ENCODE measurements around the gene LTO1. TPM values are rescaled to one million over a fixed set of nuclear protein-coding genes. Genes with fewer than 3 reads are reported as not detected.

Gene LTO1
- total RNA-seq, 1 donor from 2014 or later: 20.0 TPM

DNA sequence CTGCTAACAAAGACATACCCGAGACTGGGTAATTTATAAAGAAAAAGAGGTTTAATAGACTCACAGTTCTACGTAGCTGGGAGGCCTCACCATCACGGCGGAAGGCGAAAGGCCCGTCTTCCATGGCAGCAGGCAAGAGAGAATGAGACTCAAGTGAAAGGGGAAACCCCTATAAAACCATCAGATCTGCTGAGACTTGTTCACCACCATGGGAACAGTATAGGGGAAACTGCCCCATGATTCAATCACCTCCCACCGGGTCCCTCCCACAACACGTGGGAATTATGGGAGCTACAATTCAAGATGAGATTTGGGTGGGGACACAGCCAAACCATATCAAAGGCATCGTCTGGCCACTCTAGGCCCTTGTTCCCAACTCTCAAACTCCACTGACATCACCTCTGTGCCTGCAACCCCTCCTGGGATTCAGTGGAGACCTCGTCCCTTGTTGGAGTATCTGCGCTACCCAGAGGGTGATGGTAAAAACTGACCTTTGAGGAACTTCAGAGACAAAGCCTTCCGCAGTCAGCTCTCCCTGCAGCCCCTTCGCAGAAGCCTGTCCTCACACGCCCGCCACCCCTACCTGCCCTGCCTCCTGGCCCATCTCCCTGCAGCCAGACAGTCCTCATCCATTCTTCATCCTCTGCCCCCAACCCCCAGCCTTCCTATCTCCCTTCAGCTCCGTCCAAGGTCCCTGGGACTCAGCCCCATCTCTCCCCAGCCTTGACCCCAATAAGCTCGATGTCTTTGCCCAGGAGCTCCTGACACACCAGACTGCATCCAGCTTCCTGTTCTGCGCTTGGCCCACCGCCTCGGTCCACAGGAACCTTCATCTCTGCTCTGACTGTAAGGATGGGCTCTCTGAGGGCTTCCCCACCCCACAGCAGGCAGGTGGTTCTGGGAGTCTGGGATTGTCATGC, 18.4 kb downstream of the LTO1 start:
- no peaks in the 10 kb centered on the region for H3K79me2 ChIP-seq (ENCODE audit: insufficient read depth, low read length)
- H2AFZ ChIP-seq (ENCODE audit: low read depth, low read length): no peak overlapping the region
- no peak overlapping the region for H3K27ac ChIP-seq (ENCODE audit: low read depth, low read length)
- Mint-ChIP-seq H3K4me3 (ENCODE audit: unreplicated experiment) (no peak overlapping the region), H3K9me3 (ENCODE audit: unreplicated experiment) (no peaks in the 10 kb centered on the region), H3K27ac (ENCODE audit: unreplicated experiment) (no peak overlapping the region), H3K27me3 (ENCODE audit: low read depth, unreplicated experiment) (peaks cover 4% of the 10 kb centered on the region), H3K4me1 (ENCODE audit: low read depth, unreplicated experiment) (peaks cover 7% of the 10 kb centered on the region), H3K36me3 (ENCODE audit: low read depth, unreplicated experiment) (peaks cover 14% of the 10 kb centered on the region)
- no peak overlapping the region for H3K4me3 ChIP-seq (ENCODE audit: insufficient read depth, low read depth, low read length)
- H3K4me2 ChIP-seq (ENCODE audit: low read length): no peak overlapping the region
- TF ChIP-seq, protein P1, sequence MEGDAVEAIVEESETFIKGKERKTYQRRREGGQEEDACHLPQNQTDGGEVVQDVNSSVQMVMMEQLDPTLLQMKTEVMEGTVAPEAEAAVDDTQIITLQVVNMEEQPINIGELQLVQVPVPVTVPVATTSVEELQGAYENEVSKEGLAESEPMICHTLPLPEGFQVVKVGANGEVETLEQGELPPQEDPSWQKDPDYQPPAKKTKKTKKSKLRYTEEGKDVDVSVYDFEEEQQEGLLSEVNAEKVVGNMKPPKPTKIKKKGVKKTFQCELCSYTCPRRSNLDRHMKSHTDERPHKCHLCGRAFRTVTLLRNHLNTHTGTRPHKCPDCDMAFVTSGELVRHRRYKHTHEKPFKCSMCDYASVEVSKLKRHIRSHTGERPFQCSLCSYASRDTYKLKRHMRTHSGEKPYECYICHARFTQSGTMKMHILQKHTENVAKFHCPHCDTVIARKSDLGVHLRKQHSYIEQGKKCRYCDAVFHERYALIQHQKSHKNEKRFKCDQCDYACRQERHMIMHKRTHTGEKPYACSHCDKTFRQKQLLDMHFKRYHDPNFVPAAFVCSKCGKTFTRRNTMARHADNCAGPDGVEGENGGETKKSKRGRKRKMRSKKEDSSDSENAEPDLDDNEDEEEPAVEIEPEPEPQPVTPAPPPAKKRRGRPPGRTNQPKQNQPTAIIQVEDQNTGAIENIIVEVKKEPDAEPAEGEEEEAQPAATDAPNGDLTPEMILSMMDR (IDR thresholded peaks at IDR 0.05; ENCODE audit: insufficient read depth, low read depth, low read length): no peak
- TF ChIP-seq EZH2 (IDR thresholded peaks at IDR 0.05; ENCODE audit: insufficient read depth, low read length): no peak
- H3K9ac ChIP-seq (ENCODE audit: low read length): no peak overlapping the region
- DNase-seq (ENCODE audit: low read depth) (no peak), FAIRE-seq (no peak)
- H3K9me3 ChIP-seq (ENCODE audit: insufficient read depth, low read depth, low read length): no peaks in the 10 kb centered on the region
- no peaks in the 10 kb centered on the region for H3K27me3 ChIP-seq (ENCODE audit: insufficient read depth, low read length)
- peaks cover 20% of the 10 kb centered on the region for H3K36me3 ChIP-seq (ENCODE audit: insufficient read depth, low read length)
- H3K4me1 ChIP-seq (ENCODE audit: insufficient read depth, low read length): peaks cover 15% of the 10 kb centered on the region
- peaks cover 32% of the 10 kb centered on the region for H4K20me1 ChIP-seq (ENCODE audit: insufficient read depth, low read length)

DNA sequence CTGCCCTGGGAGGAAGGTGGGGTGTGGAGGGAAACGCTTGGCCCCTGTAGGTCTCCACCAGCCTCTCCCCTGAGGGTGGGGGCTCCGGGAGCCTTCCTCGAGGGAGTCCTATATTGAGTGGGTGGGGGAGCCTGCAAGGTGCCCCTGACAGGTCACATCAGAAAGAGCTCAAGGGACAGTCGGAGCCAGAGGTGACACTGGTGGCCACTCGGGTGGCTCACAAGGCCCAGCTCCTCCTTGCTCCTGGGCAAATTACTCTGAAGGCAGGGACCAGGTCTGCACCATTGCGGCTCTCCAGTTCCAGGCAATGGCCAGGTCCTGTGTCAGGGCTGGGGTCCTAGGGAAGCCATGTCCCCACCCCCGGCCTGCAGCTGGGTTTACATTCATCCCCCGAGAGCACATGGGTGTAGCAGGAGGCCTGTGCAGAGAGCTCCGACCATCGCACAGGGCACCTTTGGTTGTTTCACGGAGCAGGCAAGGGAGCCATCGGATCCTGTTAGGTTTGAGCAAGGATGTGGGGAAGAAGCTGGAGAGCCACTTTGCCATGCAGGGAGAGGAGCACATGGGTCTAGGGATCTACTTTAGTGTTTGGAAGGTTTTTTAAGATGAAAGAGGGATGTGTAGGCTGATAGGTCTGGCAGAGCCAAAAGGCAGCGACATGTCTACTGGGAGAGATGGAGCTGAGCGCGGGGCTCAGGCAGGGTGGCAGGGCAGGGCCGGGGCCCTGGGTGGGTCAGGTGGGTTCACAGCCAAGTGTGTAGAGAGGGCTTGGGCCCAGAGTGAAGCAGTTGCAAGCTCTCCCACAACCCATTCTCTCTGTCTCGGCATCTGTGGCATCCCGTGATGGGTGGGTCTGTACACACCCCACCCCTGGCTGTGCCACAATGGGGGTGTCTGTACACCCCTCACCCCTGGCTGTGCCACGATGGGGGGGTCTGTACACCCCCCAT, 19.4 kb downstream of the LTO1 start:
- Mint-ChIP-seq H3K27me3 (ENCODE audit: low read depth, unreplicated experiment) (peaks cover 4% of the 10 kb centered on the region), H3K36me3 (ENCODE audit: low read depth, unreplicated experiment) (peaks cover 12% of the 10 kb centered on the region), H3K27ac (ENCODE audit: unreplicated experiment) (no peak overlapping the region), H3K4me3 (ENCODE audit: unreplicated experiment) (no peak overlapping the region), H3K4me1 (ENCODE audit: low read depth, unreplicated experiment) (peaks cover 7% of the 10 kb centered on the region), H3K9me3 (ENCODE audit: unreplicated experiment) (no peaks in the 10 kb centered on the region)
- Histone ChIP-seq H3K4me1 (ENCODE audit: insufficient read depth, low read length) (peaks cover 15% of the 10 kb centered on the region), H3K27me3 (ENCODE audit: insufficient read depth, low read length) (no peaks in the 10 kb centered on the region), H3K9ac (ENCODE audit: low read length) (no peak overlapping the region), H3K79me2 (ENCODE audit: insufficient read depth, low read length) (peaks cover 2% of the 10 kb centered on the region), H3K9me3 (ENCODE audit: insufficient read depth, low read depth, low read length) (no peaks in the 10 kb centered on the region), H3K27ac (ENCODE audit: low read depth, low read length) (no peak overlapping the region), H2AFZ (ENCODE audit: low read depth, low read length) (no peak overlapping the region), H3K4me3 (ENCODE audit: insufficient read depth, low read depth, low read length) (no peak overlapping the region), H3K36me3 (ENCODE audit: insufficient read depth, low read length) (peaks cover 29% of the 10 kb centered on the region), H3K4me2 (ENCODE audit: low read length) (no peak overlapping the region), H4K20me1 (ENCODE audit: insufficient read depth, low read length) (peaks cover 43% of the 10 kb centered on the region)
- DNase-seq (ENCODE audit: low read depth): no peak
- TF ChIP-seq, protein P1 (IDR thresholded peaks at IDR 0.05; ENCODE audit: insufficient read depth, low read depth, low read length): no peak
- no peak for TF ChIP-seq EZH2 (IDR thresholded peaks at IDR 0.05; ENCODE audit: insufficient read depth, low read length)
- no peak for FAIRE-seq
